Measurements from ENCODE around the gene SHCBP1L.

The SHCBP1L gene

DNA sequence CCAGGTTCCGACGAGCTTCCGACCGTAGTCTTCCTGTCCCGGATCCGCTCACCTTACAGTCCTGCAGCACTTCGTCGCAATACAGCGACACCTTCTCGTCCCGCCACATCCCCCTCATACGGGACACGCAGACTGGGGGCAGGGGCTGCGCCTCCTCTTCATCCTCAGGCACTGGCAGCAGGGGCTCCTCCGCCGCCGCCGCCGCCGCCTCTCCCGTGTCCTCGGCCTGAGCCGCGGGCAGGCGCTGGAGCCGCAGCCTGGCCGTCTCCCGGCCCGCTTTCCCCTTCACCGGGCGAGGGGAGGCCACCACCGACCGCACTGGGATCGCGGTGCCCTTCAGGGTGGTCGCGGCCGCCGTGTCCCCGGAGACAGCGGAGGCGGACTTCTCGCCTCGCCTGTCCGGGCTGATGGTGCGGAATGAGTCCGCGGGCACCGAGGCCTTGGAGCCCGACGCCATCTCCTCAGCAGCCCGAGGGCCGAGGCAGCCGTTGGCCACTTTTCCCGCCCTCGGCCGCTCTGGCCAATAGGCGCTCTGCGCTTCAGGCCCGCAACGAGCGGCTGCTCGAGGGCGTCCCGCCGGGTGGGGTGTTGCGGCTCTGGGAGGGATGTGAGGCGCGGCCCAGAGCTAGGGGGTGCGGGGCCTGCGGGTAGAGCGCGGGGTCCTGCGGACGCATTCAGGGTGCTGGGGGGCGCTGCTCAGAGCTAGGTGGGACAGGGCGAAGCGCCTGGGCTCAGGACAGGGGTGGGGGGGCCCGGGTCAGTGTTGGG is at the start of gene SHCBP1L:
SHCBP1L (minus strand) TSS at position 490 of the 768 bp plus-strand sequence; CDS start at position 457, 33 bp downstream.
- no peak for DNase-seq (ENCODE audit: low spot score)

DNA sequence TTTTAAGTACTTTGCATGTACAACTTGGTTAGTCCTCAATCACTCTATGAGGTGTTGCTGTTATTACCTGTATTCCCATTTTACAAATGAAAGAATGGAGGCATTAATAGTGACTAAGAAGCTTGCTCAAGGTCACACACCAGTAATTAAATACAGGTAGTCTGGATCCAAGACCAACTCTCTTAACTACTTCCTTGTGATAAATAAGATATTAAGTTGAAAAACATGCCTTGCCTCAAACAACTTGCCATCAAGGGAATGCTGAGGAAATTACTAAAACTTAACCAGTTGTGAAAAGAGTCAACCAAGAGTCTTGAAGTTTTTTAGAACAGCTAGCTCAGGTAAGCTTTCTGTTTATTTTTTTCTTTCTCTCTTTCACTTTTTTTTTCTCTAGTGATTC is 49.3 kb upstream of the SHCBP1L start:
- no peak for DNase-seq (ENCODE audit: low spot score)

DNA sequence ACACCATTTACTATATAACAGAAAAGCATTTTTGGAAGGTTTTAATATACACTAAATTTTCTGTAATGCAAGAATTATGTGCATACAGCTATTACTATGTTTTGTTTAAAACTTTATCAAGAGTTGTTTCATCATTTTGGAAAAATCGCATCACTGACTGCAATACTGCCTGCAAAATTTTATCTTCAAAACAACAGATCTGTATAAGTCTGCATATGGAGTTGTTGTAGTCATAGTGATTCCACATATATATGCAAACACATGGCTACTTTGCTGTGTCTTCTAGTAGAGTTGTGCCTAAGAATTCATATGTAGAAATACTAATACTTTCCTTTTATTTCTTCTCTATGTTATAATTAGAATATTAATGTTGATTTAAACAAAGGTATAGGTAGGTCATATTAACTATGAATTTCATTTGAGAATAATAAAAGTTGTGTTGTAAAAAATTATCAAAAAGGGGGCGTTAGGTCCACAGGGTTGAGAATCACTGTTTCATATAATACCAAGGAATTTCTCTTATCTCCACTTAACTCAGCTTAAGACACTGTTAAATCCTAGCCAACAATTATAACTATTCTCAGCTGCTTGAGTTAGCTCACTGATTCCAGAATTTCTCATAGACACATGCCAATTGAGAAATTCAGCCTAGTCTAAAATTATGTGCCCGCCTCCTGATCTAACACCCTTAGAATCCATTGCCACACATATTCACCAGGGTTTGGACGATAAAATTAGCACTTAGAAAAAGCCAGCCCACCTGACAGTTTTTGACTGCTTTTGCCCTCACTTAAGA is 47.4 kb upstream of the SHCBP1L start:
- DNase-seq (ENCODE audit: low spot score): no peak

DNA sequence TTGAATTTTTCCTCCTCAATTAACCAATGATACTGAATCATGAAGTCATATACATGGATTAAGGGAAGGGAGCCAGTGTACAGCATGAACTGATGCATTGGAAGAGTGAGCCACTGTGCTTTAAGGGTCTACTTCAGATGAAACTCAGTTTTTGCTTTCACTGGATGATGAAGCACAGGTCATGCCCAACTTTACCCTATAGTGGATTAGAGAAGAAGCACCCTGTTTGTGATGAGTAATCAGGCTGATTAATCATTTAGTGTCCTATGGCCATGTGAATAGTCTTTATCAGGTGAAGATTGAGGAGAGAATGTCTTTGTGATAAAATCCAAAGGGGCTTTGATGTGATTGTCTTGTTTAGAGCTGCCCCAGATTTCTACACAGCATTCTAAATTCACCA is 45.5 kb upstream of the SHCBP1L start:
- DNase-seq (ENCODE audit: low spot score): no peak

DNA sequence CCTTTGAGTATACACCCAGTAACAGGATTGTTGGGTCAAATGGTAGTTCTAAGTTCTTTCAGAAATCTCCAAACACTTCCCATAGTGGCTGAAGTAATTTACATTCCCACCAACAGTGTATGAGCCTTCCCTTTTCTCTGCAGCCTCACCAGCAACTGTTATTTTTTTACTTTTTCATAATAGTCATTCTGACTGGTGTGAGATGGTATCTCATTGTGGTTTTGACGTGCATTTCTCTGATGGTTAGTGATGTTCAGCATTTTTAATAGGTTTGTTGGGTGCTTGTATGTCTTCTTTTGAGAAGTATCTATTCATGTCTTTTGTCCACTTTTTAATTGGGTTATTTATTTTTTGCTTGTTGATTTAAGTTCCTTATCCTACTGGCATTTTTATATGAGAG is 43.9 kb upstream of the SHCBP1L start:
- no peak for DNase-seq (ENCODE audit: low spot score)

DNA sequence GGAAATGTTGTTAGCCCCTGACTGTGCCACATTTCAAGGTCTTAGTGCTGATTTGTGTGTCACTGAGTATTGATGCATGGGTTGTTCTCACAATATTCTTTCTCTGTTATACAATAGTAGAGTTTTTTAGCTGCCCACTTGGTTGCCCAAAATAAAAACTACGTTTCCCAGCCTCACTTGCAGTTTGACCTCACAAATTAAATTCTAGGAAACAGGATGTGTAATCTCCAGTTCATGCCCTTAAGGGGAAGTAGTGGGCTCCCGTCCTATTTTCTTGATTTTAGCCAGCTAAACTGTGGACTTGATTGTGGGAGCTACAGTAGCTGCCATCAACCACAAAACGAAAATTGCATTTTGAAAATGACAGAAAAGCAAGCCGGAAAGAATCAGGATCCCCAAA is 42.9 kb upstream of the SHCBP1L start:
- DNase-seq (ENCODE audit: low spot score): no peak

DNA sequence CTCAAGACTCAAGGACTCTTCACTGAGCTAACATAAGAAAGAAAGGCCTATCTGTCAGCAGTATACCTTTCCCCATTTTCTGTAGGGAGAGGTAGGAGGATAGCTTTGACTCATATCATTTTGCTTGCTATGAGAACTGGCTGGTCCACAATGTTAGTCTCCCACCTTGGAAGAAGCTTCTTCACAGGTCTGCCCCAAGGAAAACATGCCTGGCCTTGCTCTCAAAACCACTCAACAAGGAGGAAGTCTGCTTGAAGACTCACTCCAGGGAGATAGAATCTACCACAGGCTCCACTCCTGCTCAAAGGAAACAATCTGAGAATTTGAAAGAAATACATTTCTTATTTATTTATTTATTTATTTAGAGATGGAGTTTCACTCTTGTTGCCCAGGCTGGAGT is 40.8 kb upstream of the SHCBP1L start:
- no peak for DNase-seq (ENCODE audit: low spot score)

DNA sequence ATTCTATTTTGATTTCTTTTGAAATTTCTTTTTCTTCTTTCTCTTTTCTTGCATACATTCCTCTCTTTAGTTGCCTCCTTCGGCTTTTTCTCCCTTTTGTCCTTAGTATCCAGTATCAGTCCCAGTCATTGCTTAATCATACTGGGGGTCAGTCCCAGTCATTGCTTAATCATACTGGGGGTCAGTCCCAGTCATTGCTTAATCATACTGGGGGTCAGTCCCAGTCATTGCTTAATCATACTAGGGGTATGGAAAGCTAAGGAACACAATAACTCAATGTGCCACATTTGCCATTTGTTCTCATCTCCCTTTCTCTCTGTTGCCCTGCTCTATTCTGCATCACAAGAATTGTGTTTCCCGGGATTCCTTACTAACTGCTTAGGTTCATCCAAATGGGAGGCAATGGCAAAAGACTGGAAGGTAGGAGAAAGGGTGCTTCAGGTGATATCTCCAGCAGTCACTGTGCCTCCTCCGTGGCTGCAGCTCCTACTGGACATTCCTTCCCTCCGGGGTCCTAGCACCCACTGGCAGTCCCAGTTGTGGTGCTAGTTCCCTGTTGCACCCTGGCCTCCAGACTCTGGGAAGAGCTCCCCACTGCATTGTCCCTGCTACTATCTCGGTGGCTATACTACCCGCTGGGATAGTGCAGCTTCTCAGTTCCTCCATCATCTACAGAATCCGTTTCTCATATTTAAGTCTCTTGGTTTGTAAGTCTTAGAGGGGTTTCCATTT is 37.6 kb upstream of the SHCBP1L start:
- DNase-seq (ENCODE audit: low spot score): no peak

DNA sequence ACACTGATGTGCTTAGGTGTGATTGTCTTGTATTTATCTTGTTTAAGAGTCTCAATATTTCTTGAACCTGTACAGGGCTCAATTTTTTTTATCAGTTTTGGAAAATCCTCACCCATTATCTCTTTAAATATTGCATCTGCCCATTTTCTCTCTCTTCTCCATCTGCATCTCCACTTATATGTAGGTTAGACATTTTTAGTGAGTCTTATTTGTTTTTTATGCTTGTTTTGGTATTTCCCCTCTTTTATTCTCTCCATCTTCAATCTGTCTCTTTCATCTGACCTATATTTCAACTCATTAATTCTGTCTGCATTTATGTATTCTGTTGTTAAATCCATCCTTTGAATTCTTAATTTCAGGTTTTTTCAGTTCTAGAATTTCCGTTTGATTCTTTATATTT is 32.9 kb upstream of the SHCBP1L start:
- no peak for DNase-seq (ENCODE audit: low spot score)

DNA sequence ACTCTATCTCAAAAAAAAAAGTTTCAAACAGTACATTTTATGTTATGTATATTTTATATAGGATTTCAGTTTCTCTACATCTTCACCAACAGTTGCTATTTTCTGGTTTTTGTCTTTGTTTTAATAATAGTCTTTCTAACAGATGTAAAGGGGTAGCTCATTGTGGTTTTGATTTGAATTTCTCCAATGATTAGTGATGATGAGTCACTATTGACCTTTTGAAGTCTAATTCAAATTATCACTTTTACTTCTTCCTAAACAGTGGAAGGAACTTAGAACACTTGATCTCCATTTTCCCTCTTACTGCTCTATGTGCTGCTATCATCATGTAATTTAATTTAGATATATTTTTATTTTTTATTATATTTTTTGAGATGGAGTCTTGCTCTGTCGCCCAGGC is 31.7 kb upstream of the SHCBP1L start:
- DNase-seq (ENCODE audit: low spot score): no peak

DNA sequence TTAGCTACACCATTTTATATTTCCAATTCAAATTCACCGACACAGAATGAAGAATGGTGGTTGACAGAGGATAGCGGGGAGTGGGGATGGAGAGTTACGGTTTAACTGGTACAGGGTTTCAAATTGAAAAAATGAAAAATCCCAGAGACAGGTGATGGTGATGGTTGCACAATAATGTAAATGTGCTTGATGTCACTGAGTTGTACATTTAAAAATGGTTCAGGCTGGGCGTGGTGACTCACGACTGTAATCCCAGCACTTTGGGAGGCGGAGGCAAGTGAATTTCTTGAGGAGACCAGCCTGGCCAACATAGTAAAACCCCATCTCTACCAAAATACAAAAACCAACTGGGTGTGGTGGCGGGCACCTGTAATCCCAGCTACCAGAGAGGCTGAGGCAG is 31.2 kb upstream of the SHCBP1L start:
- DNase-seq (ENCODE audit: low spot score): no peak

DNA sequence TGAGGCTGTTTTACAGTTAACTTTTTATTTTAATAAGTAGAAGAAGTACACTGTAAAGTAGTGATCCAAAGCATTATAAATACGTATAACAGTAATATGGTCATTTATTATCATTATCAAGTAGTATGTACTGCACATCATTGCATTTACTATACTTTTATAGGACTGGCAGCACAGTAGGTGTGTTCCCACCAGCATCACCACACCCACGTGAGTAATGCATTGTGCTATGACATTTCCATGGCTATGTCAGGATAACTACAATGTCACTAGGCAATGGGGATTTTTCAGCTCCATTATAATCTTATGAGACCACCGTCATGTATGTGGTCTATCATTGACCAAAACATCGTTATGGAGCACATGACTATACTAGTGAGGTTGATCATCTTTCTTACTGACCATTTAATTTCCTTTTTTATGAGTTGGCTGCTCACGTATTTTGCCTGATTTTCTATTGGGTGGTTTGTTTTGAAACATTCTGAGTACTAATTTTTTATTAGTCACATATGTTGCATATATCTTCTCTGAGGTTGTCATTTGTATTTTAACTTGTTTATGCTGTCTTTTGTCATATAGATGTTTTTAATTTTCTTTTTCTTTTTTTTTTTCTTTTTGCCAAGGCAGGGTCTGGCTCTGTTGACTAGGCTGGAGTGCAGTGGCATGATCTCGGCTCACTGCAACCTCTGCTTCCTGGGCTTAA is 25.3 kb upstream of the SHCBP1L start:
- DNase-seq (ENCODE audit: low spot score): no peak

DNA sequence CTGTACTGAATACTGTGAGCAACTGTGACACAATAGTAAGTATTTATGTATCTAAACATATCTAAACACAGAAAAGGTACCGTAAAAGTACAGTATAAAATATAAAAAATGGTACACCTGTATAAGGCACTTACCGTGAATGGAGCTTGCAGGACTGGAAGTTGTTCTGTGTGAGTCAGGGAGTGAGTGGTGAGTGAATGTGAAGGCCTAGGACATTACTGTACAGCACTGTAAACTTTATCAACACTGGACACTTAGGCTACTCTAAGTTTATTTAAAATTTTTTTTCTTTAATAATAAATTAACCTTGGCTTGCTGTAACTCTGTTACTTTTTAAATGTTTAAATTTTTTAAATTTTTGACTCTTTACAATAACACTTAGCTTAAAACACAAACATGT is 24.5 kb upstream of the SHCBP1L start:
- DNase-seq (ENCODE audit: low spot score): no peak

DNA sequence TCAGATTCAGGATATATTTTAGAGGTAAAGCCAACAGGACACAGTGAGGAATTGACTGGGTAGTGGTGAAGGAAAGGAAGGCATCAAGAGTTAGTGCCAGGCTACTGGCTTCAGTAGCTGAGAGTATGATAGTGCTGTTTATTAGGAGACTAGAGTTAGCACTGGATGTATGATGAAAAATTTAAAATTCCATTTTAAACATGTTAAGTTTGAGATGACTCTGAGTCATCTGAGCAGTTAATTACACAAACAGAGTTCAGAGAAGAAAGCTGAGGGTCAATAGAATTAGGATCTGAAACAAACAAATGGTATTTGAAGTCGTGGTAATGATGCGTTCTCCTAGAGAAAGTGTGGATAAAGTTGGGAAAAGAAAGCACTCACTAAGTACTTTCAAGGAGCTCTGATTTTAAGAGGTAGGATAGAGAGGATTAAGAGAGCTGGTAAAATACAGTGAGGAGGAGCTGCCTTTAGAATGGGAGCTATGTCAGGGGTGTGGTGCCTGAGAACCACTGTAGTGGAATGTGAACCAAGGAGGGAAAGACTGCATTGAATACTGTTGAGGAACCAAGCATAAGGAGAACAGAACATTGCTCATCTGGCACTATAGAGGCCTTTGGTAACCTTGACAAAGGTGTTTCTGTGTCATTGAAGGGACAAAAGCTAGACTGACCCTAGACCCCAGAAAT is 21.7 kb upstream of the SHCBP1L start:
- DNase-seq (ENCODE audit: low spot score): no peak

DNA sequence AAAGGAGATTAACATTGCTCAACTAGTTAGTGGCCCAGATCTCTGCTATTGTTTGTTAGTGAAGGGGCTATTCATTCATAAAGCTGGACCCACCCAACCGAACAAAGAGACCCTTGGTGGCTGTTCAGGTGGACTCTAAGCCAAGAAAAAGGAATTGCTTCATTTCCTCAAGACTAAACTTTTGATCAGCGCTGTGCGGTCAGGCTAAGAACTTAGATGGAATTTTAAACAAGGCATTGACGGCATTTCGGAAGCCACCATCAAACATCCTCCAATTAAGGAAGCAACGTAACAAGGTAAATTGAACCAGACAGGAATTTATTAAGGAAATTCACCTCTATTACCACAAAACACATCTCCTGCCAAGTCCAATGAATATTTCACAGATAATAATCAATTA is 19.9 kb upstream of the SHCBP1L start:
- DNase-seq (ENCODE audit: low spot score): no peak

DNA sequence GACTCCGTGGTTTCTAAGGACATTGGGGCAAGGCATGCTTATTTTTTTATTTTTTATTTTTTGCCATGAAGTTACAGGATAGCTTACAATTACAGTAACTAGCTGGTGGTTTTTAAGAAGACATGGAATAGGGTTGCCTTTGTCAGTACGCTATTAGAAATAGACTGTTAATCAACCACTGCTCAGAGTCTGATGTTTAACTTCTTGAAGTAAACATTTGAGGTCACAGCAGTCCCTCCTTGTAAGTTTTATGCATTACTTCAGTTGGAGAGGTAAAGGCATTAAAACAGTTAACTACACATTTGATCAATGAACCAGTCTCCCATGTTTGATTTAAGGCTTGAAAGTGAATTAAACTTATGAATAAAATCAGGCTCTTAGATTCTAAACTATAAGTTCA is 19.3 kb upstream of the SHCBP1L start:
- no peak for DNase-seq (ENCODE audit: low spot score)

DNA sequence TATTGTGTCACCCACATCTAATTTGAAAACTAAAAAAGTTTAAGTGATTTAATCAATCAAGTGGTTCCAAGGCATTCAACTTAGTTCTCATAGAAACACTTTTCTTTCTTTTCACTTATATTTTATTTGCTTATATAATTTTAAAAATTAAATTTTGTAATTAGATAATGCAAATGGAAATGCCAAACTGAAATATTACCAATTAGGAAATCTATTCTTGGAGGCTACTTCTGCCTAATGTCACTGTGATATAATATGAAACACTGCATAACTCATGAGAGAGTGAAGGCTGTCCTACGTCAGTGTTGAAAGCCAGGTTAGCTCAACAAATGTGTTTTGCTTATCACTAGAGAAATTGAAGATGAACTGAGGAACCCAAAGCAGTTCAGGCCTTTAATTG is 18.3 kb upstream of the SHCBP1L start:
- DNase-seq (ENCODE audit: low spot score): no peak

DNA sequence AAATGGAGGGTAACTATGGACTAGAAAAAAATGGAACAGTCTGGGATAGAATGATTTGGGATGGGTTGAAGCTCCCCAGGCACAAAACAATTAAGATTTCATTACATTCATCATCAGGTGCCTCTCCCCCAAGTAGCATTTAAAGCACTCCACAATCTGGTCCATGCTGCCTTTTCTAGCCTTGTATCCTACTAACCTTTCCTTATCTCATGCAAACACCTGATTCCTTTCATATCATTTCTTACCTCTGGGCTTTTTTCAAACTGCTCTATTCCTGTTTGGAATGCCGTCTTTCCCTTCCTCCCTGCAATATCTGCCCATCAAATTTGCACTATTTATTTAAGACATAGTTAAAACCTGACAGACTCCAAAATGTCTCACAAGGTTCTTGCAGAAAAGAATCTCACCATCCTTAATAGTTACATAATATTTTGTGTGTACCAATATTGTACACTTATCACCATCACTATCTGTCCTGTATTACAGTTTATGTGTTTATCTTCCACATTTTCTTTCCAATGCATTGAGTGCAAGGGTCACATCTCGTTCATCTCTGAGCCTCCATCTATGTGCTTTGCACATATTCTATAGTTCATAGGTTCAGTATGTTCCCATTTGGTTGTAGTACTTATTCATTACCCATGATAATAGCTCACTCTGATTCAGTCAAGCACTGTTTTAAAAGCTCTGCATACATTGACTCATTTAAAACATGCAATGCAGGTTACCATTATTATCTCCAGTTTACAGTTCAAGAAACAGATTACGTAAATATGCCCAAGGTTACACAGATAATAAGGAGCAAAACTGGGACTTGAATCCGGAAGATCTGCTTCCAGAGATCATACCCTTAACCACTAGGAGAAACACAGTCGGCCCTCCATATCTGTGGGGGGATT is 16.1 kb upstream of the SHCBP1L start:
- no peak for DNase-seq (ENCODE audit: low spot score)

DNA sequence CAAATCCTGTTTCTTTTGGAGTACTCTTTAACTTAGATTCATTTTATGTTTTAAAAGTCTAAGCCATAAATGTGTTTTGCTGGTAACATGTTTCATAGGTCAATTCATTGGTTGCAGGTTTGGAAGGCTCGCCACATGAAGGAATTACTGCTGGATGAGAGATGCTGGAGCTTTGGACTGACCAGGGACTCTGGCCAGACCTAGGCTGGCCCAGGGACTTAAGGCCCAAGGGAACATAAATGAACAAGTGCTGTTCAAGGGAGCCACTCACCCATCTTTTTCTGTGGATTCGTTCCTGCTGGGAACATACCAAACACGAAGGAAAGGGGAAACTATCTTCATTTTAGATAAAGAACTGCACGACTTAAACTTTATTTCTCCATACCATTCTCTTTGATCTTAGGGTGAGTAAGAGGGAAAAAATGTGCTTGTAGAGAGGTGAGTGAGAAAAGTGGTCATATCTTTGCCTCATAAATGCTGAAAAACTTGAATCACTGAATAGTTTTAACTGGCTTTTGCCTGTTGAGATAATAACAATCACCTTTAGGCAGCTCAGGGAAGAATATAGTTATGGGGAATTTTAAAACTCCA is 15.3 kb upstream of the SHCBP1L start:
- DNase-seq (ENCODE audit: low spot score): no peak

DNA sequence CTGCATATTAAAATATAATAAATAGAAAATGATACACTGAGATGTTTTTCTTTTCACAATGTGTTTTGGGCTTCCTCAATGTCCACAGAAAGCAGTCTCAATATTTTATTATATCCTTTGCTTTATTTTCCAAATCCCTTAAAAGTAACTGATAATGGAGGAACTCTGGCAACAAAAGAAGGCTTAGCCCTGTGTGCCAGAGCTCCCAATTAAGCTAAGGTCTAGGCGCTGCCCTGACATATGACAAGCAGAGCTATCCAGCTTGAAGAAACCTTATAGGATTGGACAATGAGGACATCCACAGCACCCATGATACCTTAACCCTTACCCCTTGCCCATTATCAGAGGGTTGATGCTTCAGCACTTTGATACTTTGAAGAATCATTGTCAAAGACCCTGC is 12.9 kb upstream of the SHCBP1L start:
- no peak for DNase-seq (ENCODE audit: low spot score)

Data from HuH-7.5 (cell line).